ENCODE data around the gene PERCC1.
"Not testable (repeated sequence)": the region's sequence is repeated elsewhere in the genome, so short reads cannot be mapped to it uniquely, and the experiment has no call there.

Gene PERCC1

DNA sequence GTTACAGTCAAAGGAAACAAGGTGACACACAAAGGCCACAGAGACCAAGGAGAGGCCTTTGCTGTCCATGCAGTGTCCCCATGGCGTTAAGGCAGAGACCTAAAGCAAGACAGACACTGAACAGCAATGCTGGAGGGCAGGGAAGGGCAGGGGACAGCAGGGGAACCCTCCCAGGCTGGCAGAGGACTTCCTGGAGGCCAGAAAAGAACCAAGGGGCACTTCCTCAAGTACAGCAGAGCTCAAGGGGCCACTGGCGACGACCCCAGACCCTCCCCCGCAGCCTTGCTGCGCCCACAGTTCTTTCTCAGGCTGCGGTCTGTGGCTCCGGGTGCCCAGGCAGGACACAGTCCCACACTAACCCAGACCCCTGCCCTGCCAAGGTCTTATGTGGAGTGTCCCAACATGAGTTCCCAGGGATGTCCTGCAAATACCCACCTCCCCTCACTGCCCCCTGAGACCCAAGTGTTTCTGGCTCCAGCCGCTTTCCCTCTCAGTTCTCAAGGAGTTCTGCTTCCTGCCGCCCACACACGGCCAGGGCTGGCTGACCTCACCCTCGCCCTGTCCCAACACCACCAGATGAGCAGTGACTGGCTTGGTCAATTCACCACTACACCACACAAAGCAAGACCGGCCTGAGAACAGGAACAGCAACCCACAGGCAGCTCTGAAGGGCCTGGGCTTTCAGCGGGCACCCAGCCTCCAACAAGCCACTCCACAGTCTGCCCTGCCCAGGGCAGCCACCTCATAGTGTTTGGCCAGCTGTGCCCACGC, 39.8 kb downstream of the PERCC1 start:
- DNase-seq, result no peak

DNA sequence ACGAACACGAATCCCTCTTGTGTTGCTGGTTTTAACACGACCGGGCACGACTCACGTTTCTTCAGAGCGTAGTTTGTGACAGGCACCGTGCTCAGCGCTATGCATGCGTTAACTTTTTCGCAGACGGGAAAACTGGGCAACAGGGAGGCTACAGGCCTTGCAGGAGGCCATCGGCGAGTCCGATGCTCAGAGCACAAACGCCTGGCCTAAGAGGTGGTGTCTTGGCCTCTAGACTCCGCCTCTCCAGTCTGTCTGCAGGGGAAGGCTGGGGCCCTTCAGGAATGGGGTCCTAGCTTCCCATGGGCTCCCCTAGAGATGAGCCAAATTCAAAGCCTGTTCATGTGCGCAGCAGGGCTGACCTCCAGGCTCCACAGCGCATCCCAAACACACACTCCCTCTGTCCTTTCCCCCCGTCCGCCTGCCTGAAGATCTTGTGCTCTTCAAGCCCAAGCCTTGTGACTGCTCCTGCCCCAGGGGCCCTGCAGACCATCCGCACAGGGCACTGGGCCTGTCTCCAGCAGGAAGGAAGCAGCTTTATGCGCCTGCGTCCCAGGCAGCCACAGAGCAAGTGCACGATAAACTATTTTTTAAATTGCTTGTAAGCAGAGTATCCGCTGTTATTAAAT, 40.8 kb downstream of the PERCC1 start:
- no peak for DNase-seq

DNA sequence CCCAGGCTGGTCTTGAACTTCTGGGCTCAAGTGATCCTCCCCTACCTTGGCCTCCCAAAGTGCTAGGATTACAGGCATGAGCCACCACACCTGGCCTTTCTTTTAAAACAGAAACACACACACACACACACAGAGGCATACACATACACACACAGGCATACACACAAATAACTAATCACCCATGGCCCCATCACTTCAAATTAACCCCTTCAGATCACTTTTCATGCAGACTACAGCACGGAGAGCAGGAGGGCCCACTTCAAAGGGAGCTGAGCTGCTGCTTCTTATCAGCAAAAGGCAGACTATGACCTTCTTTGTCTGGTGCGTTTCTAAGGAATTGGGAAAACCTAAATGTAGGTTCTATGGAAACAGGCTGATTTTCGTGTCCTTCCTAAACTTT, 42.1 kb downstream of the PERCC1 start:
- DNase-seq, result no peak

DNA sequence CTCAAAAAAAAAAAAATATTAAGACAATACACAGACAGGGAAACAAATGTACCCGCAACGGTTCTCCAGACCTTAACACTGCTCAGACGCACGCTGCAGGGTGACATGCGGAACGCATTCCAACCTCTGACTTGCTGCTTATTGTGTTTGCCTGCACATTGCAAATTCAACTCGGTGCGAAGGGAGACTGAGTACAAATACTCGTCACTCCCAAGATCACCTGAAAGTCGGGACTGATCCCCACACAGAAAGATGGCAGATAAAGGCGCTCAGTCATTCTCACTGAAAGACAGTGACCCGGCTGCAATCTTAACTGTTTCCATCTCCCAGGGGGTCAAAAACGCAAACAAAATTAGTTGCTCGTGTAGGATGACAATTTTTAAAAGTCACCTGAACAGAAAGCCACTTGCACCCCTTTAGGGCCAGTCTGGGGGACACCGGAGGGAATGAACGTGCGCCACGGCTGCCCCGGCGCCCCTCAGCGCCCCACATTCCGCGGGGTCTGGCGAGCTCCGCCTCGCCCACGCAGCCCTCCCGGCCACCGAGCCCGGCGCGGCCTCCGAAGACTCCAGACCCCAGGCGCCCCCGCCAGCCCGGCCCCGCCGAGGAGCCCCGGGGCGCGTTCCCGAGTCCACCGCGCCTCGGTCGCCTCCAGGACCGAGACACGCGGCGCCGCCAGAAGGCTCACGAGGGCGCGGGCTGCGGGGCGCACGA, 43.4 kb downstream of the PERCC1 start:
- DNase-seq, result no peak

DNA sequence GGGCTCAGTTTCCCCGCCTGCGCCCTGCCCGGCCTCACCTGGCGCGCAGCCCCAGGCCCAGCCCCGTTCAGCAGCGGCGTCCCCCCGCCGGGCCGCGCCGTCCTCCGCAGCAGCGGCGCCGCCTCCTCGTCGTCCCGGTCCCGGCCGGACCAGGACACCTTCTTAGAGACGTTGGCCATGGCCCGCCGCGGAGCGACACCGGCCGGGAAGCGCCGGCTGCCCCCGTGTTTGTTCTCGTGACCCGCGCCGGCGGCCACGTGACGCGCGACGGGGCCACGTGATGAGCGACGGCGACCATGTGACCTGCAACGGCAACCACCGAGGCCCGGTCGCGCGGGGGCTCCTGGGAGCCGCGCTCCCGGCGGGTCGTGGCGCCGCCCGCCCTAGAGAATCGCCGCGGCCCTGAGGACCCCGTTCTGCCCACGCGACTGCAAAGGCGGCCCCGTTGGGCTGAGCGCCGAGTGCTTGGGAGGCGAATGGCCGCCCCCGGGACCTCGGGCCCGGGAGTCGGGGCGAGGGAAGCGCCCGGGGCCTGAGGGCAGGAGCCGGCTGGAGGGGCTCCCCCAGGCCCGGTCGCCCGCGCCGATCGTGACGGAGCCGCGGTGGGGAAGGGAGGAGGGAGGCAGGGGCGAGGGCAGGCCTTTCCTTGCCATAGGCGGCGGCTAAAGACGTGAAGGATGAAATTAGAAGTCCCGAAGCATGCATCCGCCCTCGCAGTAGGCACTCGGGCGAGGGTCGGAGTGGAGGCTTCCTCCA, 44.1 kb downstream of the PERCC1 start, which contains the start of gene CLCN7:
Gene CLCN7 (minus strand): TSS at position 233 of the 756 bp plus-strand sequence. CDS start 54 bp downstream, at position 179.
- peak; percentile 63 for DNase-seq

DNA sequence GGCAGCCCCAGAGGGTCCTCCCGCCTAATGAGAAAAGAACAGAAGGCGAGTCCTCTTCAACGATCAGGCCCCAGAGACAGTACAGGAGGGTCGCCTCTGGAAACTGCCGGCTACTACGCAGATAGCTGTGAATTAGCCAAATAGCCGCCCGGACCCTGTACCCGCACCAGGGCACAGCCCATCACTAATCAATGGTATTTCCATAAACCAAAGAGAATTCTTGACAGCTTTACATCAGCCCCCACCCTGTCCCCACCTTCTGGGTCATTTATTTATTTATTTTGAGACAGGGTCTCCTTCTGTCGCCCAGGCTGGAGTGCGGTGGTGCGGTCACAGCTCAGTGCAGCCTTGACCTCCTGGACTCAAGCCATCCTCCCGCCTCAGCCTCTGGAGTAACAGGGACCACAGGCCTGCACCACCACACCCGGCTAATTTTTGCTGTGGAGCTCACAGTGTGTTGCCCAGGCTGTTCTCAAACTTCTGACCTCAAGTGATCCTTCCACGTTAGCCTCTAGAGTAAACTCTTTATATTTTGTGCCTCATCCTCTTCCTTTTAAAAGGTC, 44.8 kb downstream of the PERCC1 start:
- no peak for DNase-seq

DNA sequence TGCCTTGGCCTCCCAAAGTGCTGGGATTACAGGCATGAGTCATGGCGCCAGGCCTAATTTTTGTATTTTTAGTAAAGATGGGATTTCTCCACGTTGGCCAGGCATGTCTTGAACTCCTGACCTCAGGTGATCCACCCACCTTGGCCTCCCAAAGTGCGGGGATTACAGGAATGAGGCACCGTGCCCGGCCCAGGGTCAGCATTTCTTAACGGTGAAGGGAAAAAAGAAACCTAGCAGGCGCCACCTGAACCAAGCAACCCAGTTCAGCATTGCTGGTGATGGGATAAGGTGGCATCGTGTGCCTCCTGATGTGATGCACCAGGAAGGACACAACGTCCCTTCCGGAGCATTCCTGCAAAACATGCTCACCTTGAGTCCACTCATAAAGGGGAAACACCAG, 46.2 kb downstream of the PERCC1 start:
- no peak for DNase-seq

DNA sequence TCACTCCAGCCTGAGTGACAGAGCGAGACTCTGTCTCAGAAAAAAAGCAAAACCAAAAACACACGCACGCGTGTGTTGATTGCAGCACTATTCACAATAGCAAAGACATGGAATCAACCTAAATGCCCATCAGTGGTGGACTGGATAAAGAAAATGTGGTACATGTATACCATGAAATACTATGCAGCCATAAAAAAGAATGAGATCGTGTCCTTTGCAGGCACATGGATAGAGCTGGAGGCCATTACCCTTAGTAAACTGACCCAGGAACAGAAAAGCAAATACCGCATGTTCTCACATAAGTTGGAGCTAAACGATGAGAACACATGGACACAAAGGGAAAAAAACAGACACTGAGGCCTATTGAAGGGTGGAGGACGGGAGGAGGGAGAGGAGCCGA, 48.1 kb downstream of the PERCC1 start:
- DNase-seq, result not testable (repeated sequence)

DNA sequence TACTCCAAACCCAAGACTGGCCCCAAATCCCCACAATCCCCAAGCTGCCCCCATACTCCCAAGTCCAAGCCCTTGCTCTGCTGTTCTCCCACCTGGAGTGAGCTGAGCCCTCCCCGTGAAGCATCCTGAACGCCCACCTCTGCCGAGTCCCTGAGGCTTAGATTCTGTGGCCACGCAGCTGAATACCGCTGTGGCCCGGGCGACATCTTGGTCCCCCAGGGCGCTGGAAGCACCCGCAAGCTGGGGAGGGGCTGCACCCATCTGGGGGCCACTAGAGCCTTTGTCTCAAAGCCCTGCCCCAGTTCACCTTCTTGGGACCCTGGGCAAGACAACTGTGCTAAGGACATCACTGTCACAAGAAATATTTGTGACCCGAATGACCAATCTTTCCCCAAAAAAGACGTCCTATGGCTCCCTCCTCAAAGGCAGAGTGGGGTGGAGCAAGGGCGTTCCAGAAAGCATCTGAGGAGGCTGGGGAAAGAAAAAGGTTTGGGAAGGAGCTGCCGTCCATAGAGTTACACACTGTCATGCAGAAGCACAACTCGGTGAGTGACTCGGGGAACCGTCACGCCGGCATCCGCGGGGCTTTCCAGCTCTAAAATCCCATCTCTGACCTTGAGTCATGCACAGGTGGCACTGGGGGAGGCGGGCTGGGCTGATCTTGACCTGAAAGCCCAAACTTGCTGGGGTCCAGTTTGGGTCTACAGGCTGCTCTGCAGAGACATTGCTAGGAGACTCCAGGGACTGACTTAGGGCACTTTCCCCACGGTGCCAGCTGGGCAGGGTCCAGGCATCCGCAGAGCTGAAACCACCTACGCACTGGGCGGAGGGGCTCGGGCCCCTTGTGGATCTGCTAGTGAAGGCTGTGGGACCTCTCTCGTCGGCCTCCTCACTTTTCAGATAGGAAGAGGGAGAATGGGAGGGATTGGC, 51.3 kb downstream of the PERCC1 start:
- DNase-seq, result no peak
